RKO (cell line): ENCODE data around the gene PTPRD.
A peak's percentile ranks its signal among the peaks of the same experiment; 100 is the strongest.
"Not testable (repeated sequence)": the region's sequence is repeated elsewhere in the genome, so short reads cannot be mapped to it uniquely, and the experiment has no call there.

ENCODE experiments used
- DNase-seq: peaks from one replicate; pipeline ENCODE4 v3.0.0-alpha.2; 2016; ENCODE audit warnings: low spot score

Gene PTPRD

DNA sequence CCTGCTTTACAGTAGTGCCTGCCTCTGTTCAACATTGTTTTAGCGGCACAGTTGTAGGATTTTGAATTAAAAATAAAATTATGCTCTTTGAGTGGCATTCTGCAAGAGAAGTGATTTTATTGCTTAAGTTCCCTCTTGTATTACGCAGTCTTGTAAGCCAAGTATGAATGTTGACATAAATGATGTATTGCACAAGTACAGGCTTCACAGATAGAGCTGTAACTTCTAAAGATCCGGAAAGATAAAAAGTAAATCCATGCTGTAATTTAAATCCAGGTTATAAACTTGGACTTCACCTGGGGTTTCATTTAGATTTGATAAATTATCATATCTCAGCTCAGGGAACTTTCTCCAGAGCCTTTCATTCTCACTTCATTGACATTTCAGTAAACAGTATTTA lies 1114.7 kb downstream of the PTPRD start:
- no peak for DNase-seq

GRCh38 chr9:9494336-9494735 lies 1118.5 kb downstream of the PTPRD start:
- DNase-seq, result no peak

DNA sequence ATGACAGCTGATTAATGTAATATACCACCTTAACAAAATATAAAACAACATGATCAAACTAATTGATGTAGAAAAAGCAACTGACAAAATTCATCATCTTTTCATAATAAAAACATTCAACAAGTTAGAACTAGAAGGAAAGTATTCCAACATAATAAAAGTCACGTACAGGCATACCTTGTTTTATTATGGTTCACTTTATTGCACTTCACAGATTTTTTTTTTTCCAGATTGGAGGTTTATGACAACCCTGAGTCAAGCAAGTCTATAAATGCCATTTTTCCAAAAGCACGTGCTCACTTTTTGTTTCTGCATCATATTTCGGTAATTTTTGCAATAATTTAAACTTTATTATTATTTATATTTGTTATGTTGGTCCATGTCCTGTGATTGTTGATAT lies 1120.3 kb downstream of the PTPRD start:
- no peak for DNase-seq

GRCh38 chr9:9489183-9489582 lies 1123.6 kb downstream of the PTPRD start:
- DNase-seq, result no peak

DNA sequence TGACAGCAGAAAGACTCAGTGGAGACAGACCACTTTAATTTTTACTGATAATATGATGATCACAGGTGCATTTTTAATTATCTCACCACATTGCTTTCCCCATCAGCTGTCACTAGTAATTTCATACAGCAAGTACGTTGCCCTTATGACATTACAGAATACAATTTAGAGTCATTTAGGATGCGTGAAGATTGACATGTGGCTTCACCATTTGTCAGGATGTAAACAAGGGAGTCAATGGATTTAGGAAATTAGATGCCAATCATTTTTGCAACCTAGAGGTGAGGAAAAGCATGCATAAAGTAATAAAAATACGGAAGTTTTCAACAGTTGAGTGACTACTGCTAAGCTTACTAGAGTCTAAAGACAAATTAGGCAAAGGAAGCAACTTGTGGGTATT lies 1129.6 kb downstream of the PTPRD start:
- DNase-seq, result no peak

DNA sequence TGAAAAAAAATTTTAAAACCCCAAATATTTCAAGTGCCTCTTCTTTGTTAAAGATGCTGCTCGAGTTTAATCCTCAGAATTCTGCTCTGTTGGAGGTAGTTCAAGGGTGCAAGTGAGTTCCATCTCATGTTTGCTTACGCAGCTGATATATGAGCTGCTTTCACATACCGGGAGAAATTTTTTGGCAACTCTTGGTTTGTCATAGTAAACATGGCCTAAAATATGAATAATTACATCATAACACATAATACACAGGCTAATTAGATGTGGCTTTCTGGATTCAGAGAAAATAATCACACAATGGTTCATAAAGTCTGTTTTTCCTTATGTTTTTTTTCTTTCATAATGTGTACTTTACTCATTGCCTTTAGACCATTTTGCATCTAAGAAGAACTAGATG lies 1134.1 kb downstream of the PTPRD start:
- DNase-seq, result no peak

DNA sequence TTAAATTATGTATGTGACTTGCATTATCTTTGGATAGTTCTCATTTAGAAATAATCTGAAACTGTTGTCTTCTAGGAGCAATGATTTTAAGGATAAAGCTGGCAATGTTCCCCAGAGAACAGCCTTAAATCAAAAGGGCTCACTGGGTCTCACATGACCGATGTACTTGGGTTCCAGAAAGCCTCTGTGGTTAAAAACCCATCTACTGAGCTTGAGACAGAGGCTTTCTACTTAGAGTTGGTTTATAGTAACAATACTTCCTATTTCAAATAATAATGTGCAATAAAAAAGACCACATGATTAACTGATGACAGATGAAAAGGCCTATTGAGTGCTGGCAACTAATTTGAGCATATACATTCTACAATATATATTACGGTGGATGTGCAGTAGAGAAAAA lies 1143.5 kb downstream of the PTPRD start:
- DNase-seq, result no peak

GRCh38 chr9:9441874-9442273 lies 1170.9 kb downstream of the PTPRD start:
- DNase-seq, result not testable (repeated sequence)

- DNase-seq, result no peak
Observed at GRCh38 chr9:9437641-9438040, 1175.2 kb downstream of the PTPRD start.

- not testable (repeated sequence) for DNase-seq
Observed at GRCh38 chr9:9426454-9426853, 1186.3 kb downstream of the PTPRD start.

DNA sequence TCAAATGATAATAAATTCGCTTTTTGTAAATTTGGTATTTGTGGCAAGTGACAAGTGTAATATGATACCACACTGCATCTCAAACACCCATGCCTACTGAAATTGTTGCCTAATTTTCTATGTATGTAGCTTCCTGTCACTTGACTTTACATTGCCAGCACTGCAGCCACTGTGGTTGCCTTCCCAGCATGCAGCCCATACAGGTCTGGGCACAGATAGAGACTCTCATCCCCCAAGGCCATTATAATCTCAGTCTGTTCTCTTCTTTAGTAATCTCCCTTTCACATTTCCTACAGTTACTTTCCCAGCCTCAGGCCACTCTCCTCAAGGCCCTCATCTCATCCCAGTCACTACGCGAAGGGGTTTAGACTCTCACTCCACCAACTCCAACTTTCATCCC lies 1200.6 kb downstream of the PTPRD start:
- no peak for DNase-seq

DNA sequence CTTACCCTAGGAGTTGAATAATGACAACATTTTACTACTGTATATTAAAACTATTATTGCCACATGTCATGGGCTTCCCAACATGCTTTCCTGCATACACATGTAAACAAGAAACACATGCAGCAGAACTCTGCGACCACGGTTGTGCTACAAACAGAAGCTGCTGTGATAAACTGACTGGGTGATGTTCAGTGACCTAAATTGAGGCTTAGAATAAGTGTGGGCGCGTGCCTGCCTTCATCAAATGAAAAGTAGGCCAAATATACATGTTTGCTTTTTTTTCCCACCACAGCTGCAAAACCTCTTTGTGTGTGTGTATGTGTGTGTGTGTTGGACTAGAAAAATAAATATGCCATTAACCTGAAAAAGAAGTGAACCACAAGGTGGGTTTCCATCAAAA lies 1202.1 kb downstream of the PTPRD start:
- no peak for DNase-seq

- no peak for DNase-seq
Observed at GRCh38 chr9:9399982-9400381, 1212.8 kb downstream of the PTPRD start.

DNA sequence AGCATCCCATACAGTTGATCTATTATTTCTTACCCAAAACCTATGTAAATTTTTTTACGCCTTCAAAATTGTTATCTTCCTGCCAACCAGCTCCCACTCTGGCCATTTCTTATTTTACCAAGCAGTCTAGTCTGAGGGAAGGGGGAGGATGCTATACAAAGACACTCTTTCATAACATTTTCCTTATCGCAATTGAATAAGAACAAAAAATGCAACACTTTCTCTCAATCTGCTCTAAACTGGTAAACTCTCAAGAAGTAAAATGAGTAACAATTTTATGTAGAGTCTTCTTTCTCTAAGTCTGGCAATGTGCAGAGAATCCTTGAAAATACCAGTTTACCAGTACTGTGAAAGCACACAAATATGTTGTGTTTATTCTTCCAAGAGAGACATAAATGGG lies 1216.3 kb downstream of the PTPRD start:
- DNase-seq, result no peak

DNA sequence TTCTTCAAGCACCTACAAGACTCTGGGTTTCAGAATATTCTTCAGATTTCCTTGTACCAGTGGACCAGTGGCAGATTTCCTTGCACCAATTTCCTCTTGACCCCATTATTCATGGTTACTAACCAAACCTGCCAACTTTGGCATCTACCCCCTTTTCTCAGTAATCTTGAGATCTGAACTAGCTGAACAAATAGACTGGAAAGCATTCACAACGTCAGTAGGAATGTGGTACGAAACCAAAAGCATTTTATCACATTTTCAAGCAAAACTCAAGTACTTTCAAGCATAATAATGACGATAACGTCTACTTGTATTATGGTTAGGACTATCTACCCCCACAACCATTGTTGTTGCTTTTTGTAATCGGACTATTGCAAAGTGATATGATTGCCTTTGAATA lies 1217.3 kb downstream of the PTPRD start:
- DNase-seq, result no peak

DNA sequence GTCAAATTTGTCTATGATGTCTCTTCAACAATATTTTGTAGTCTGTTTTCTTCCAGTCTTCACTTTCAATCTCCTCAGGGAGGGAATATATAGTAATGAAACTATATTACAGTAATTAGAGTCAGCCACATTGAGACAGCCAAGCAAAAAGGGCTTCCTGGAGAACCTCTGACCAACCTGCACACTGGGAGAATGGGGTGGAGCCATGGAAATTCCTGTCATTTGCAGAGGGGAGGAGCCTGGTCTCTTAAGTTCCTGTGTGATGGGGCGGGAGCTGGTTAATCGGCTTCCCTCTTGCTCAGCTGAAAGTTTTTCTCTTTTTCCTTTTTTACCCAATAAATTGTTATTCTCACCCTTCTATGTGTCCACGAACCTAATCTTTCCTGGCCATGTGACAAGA lies 1220.0 kb downstream of the PTPRD start:
- no peak for DNase-seq

GRCh38 chr9:9389904-9390303 lies 1222.9 kb downstream of the PTPRD start:
- no peak for DNase-seq

DNA sequence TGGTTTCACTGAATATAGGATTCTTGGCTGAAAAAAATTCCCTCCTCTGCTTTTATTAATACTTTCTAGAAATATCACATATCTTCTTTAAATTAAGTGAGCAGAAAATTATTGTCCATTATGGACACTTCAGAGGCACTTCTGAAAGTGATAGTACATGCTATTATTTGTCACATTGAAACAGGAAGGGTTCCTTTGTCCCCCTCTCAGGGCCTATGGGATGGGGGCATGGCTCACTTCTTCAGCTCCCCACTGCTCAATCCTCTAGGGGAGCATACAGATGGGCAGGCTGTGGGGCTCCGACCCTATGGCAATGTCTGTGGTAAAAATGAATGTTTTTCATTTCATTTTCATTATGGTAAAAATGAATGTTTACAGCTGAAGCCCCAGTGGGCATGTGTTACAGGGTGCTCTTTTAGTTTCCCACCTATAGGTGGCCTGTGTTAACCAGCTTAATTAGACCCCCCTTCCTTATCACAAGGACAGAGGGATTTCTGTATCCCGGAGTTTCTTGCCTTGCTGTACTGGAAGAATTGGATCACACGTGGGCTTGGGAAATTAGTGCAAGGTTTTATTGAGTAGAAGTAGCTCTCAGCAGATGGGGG lies 1225.2 kb downstream of the PTPRD start:
- peak; percentile 5 for DNase-seq

- DNase-seq, result no peak
Observed at GRCh38 chr9:9362332-9362731, 1250.5 kb downstream of the PTPRD start.

DNA sequence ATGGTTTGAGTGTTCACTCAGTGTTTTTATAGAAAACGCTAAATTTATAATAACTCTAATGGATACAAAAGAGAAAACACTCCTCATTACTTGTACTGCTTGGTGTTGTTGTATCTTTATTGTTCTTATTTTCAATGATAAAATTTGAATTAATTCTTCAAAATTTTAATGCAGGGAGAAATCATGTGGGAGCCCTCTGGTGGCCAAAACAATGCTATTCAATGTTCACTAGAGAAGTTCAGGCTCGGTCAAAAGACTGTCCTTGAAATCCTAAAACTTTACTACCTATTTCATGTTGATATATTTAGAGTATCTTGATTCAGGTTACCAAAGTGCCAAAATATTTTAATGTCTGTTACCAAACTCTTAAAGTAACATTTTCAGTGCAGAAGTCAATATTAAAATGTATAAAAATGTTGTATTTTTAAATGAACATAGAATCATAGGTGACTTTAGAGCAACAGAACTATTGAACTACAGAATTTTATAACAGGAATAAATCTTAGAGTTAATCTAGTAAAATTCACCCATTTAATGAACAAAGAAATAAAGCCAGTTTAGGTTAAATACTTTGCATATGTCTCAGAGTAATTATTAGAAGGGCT lies 1259.8 kb downstream of the PTPRD start:
- peak; percentile 29 for DNase-seq

- no peak for DNase-seq
Observed at GRCh38 chr9:9341203-9341602, 1271.6 kb downstream of the PTPRD start.

- no peak for DNase-seq
Observed at GRCh38 chr9:9337129-9337528, 1275.7 kb downstream of the PTPRD start.

- DNase-seq, result no peak
Observed at GRCh38 chr9:9326749-9327148, 1286.1 kb downstream of the PTPRD start.

- DNase-seq, result no peak
Observed at GRCh38 chr9:9319007-9319406, 1293.8 kb downstream of the PTPRD start.
